Stimulated activated naive CD4-positive, alpha-beta T cell (primary cell): Measurements from ENCODE around the gene AMY1C.
"Not testable (repeated sequence)": the region's sequence is repeated elsewhere in the genome, so short reads cannot be mapped to it uniquely, and the experiment has no call there.

Experiments
- DNase-seq, 6 experiments: peaks; one replicate each; lab custom pipeline; 2025; lab: John Stamatoyannopoulos, UW

The AMY1C gene

GRCh38 chr1:103749598-103749997, at the start of gene AMY1C:
AMY1C (plus strand) TSS chr1:103749898; CDS start chr1:103750470, 572 bp downstream.
- DNase-seq: not testable (repeated sequence)

- DNase-seq: not testable (repeated sequence)
Observed at GRCh38 chr1:103700669-103701068, 49.0 kb upstream of the AMY1C start.

GRCh38 chr1:103701256-103701655, 48.4 kb upstream of the AMY1C start:
- DNase-seq: not testable (repeated sequence)

- DNase-seq: not testable (repeated sequence)
Observed at GRCh38 chr1:103707670-103708069, 42.0 kb upstream of the AMY1C start.

DNA sequence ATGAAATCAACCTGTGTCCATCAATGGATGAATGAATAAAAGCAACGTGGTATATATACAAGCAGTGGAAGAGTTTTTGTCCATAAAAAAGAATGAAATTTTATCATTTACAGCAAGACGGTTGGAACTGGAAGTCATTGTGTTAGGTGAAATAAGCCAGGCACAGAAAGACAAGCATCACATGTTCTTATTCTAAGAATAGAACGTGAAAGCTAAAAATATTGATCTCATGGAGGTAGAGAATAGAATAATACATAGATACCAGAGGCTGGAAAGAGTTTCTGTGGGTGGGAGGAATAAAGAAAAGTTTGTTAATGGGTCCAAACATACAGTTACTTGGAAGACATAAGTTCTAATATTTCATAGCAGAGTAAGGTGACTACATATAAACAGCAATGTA, 39.3 kb upstream of the AMY1C start:
- not testable (repeated sequence) for DNase-seq

GRCh38 chr1:103717404-103717803, 32.3 kb upstream of the AMY1C start:
- not testable (repeated sequence) for DNase-seq

GRCh38 chr1:103721473-103721872, 28.2 kb upstream of the AMY1C start:
- DNase-seq: not testable (repeated sequence)

- not testable (repeated sequence) for DNase-seq
Observed at GRCh38 chr1:103735334-103735733, 14.4 kb upstream of the AMY1C start.

GRCh38 chr1:103738031-103738430, 11.7 kb upstream of the AMY1C start:
- not testable (repeated sequence) for DNase-seq

- DNase-seq: not testable (repeated sequence)
Observed at GRCh38 chr1:103744449-103744848, 5.2 kb upstream of the AMY1C start.

DNA sequence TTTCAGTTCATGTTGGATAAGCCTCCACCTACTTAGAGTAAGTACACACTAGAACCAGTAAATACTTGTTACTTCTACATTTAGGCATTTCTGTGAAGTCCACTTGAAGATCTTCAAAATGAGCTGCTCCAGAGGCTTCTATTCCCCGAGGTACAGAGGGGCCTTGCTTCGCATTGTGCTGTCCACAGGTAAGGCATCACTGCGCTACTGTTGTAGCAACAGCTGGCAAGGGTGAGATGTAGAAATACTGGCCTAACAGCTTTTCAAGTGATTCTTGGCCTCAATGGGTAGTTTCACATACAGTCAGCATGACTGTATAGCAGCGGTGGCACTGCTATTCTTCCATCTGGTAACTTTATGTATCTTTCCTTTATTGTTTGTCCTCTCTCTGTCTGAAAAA, 4.7 kb upstream of the AMY1C start:
- DNase-seq: not testable (repeated sequence)

GRCh38 chr1:103748273-103748672, 1.4 kb upstream of the AMY1C start:
- DNase-seq: not testable (repeated sequence)

GRCh38 chr1:103761896-103762295, 12.2 kb downstream of the AMY1C start:
- DNase-seq: no peak

DNA sequence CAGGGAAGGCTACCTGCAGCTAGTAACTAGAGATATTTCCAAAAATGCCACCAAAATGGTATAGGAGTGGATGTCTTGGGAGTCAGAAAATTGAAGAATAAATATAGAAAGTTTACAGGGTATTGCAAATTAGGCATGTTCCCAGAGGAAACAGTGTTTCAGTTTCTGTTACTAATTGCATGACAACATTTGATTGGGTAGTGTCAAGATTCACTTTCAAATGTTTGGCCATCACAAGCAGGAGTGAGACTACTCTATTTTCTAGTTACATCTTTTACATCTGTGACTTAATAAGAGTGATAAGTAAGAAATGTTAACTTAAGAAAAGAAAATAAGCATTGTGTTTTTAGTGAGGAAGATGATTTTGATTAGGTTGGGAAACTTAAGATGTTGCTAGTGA, 30.2 kb downstream of the AMY1C start:
- DNase-seq: no peak

GRCh38 chr1:103783944-103784377, 34.3 kb downstream of the AMY1C start:
- DNase-seq: no peak

DNA sequence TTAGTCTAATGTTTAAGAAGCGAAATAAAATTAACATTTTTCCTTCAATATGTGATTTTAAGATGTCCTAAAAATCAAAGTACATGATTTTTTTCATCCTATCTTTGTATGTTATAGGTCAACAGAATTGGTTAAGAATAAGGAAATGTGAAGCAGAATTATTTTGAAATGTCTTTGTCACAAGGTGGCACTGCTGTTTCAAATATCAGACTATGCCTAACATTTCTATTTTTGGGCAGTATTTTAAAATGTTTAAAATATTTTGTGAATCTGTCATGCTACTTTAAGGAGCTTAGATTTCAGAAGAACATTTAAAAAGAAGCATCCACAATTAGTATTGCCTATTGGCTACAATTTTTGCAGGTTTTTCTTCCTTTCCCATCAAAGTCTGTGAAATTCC, 38.7 kb downstream of the AMY1C start:
- DNase-seq: no peak

- no peak for DNase-seq
Observed at GRCh38 chr1:103790172-103790571, 40.5 kb downstream of the AMY1C start.
